Osteoblast (primary cell): ENCODE data around the gene PABPN1. TPM values are rescaled to one million over a fixed set of nuclear protein-coding genes. Genes with fewer than 3 reads are reported as not detected.
A peak's percentile ranks its signal among the peaks of the same experiment; 100 is the strongest.

ENCODE experiments used
- DNase-seq: peaks from one replicate; pipeline ENCODE4 v3.0.0; 2011; ENCODE audit warnings: low spot score, mixed read lengths; ENCODE audit not compliant: insufficient read length; ENCODE audit errors: missing footprints
- H2AFZ ChIP-seq: 2 replicates; pipeline ENCODE4 v1.6.0; 2011; ENCODE audit warnings: mild to moderate bottlenecking, low read length
- H3K27ac ChIP-seq: 2 replicates; pipeline ENCODE4 v1.5.1; 2011; ENCODE audit warnings: mild to moderate bottlenecking, low read depth, low read length, moderate library complexity
- H3K27me3 ChIP-seq: 2 replicates; pipeline ENCODE4 v1.6.0; 2012; ENCODE audit warnings: mild to moderate bottlenecking, control low read depth, inconsistent platforms, low read length, moderate library complexity; ENCODE audit not compliant: insufficient read depth
- H3K36me3 ChIP-seq: 2 replicates; pipeline ENCODE4 v1.5.1; 2011; ENCODE audit warnings: mild to moderate bottlenecking, low read length, control low read depth, moderate library complexity; ENCODE audit not compliant: insufficient read depth
- H3K4me1 ChIP-seq: 2 replicates; pipeline ENCODE4 v1.5.1; 2011; ENCODE audit warnings: mild to moderate bottlenecking, low read length, control low read depth, moderate library complexity; ENCODE audit not compliant: insufficient read depth
- H3K4me2 ChIP-seq: 2 replicates; pipeline ENCODE4 v1.6.0; 2011; ENCODE audit warnings: mild to moderate bottlenecking, low read length; ENCODE audit not compliant: insufficient read depth
- H3K4me3 ChIP-seq: fragments of 200-600 bp; sonication (generic); 3 replicates; pipeline ENCODE4 v1.5.1; 2012; ENCODE audit warnings: mild to moderate bottlenecking, low read length, inconsistent platforms; ENCODE audit not compliant: insufficient read depth
- H3K79me2 ChIP-seq: 2 replicates; pipeline ENCODE4 v1.6.0; 2012; ENCODE audit warnings: mild to moderate bottlenecking, low read length, control low read depth, inconsistent platforms; ENCODE audit not compliant: insufficient read depth
- H3K9me3 ChIP-seq: 2 replicates; pipeline ENCODE4 v1.5.1; 2011; ENCODE audit warnings: low read depth, low read length, control low read depth
- H4K20me1 ChIP-seq: 2 replicates; pipeline ENCODE4 v1.6.0; 2012; ENCODE audit warnings: mild to moderate bottlenecking, low read length, control low read depth; ENCODE audit not compliant: insufficient read depth
- total RNA-seq: library from RNA; depleted of rRNA; stranded (reverse); fragments of >200 nt; gene quantifications from 2 replicates; pipeline ENCODE4 v1.2.3, GENCODE V29; 2012
- TF ChIP-seq, protein P1 (sequence below): IDR thresholded peaks from 2 replicates; pipeline ENCODE4 v1.5.1; 2011; ENCODE audit warnings: mild to moderate bottlenecking, low read depth, low read length, moderate library complexity; ENCODE audit errors: extremely low read depth

The PABPN1 gene
- total RNA-seq, 1 donor = 42.3 TPM

DNA sequence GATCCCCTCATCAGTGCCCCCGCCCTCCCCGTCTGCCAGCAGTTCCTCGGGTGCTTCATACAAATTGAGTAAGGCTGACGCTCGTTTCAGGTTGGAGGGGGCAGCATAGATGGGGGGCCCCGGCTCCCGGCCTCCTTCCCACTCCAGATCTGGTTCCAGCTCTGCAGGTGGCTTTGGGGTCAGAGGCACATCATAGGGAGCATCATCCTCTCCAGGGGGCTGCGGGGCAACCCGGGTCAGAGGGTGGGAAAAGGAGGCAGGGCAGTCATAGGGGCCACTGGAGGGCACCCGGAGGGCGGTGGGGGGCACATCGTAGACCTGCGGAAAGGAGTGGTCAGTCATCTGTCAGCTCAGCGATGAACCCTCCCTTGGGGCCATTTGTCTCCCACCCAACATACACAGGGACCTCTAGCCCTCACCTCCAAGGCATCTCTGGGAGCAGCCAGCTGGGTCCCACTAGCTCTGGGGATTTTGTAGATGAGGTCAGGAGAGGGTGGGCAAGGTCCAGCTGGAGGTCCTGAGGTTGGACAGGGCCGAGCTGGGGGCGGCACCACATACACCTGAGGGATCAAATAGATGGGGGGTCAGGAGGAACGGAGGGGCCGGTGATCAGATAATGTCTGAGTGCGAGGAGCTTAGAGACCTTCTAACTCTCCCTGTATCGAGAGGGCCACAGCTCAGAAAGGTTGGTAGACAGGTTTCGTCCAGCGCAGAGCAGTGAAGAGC lies 38.6 kb downstream of the PABPN1 start:
- Histone ChIP-seq H3K4me1 (peaks cover 5% of the 10 kb centered on the region), H3K4me3 (no peak overlapping the region), H3K79me2 (peaks cover 4% of the 10 kb centered on the region), H3K36me3 (peaks cover 12% of the 10 kb centered on the region), H3K27ac (no peak overlapping the region), H4K20me1 (no peaks in the 10 kb centered on the region), H3K9me3 (no peaks in the 10 kb centered on the region), H3K4me2 (no peak overlapping the region), H2AFZ (no peak overlapping the region), H3K27me3 (no peaks in the 10 kb centered on the region)
- DNase-seq = peak; percentile 25
- TF ChIP-seq, protein P1, sequence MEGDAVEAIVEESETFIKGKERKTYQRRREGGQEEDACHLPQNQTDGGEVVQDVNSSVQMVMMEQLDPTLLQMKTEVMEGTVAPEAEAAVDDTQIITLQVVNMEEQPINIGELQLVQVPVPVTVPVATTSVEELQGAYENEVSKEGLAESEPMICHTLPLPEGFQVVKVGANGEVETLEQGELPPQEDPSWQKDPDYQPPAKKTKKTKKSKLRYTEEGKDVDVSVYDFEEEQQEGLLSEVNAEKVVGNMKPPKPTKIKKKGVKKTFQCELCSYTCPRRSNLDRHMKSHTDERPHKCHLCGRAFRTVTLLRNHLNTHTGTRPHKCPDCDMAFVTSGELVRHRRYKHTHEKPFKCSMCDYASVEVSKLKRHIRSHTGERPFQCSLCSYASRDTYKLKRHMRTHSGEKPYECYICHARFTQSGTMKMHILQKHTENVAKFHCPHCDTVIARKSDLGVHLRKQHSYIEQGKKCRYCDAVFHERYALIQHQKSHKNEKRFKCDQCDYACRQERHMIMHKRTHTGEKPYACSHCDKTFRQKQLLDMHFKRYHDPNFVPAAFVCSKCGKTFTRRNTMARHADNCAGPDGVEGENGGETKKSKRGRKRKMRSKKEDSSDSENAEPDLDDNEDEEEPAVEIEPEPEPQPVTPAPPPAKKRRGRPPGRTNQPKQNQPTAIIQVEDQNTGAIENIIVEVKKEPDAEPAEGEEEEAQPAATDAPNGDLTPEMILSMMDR = no peak

DNA sequence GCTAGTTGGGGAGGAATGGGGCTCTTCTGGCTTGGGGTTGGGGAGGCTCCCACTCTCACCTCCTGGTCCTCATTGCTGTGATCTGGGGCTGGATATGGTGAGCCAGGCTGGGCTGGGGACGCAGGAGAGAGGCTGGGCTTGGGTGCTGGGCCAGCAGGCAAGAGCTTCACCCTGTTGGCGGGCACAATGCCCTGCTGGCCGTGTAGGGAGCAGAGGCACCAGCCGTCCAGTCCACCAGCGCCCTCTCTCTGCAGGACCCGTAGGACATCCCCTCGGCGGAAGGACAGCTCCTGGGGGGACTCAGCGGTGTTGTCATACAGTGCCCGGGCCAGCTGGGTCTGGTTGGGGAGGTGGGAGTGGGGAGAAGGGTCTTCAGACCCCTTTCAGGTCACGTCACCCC lies 39.2 kb downstream of the PABPN1 start:
- H3K9me3 ChIP-seq = no peaks in the 10 kb centered on the region
- DNase-seq = peak; percentile 64
- TF ChIP-seq, protein P1 = peak; percentile 8
- no peak overlapping the region for H3K4me2 ChIP-seq
- H3K4me1 ChIP-seq = peaks cover 5% of the 10 kb centered on the region
- H3K4me3 ChIP-seq = no peak overlapping the region
- peaks cover 4% of the 10 kb centered on the region for H3K79me2 ChIP-seq
- H4K20me1 ChIP-seq = no peaks in the 10 kb centered on the region
- no peak overlapping the region for H2AFZ ChIP-seq
- H3K36me3 ChIP-seq = peaks cover 12% of the 10 kb centered on the region
- no peaks in the 10 kb centered on the region for H3K27me3 ChIP-seq
- H3K27ac ChIP-seq = no peak overlapping the region

DNA sequence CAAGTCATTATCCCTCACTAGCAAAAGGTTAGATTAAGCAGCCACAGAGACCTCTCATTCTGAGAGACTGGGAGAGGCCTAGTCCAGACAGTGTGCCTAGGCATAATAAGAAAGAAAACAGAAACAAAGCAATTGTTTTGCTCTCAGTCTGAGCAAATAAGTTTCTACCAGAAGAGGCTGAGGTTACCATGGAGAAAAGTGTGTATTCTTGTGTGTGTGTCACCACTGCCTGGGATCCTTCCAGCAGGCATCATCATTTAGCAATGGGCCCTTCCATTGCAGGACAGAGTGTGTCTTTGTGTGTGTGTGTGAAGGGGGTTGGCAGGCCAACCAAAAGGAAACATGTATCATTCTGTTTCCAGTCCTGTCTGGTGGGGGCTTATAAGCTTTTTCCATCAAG lies 40.1 kb downstream of the PABPN1 start:
- no peak overlapping the region for H3K4me3 ChIP-seq
- peaks cover 4% of the 10 kb centered on the region for H3K79me2 ChIP-seq
- H3K27ac ChIP-seq = peak overlapping the region; percentile 46
- no peak overlapping the region for H3K4me2 ChIP-seq
- TF ChIP-seq, protein P1 = no peak
- no peaks in the 10 kb centered on the region for H3K9me3 ChIP-seq
- peaks cover 5% of the 10 kb centered on the region for H3K4me1 ChIP-seq
- peaks cover 12% of the 10 kb centered on the region for H3K36me3 ChIP-seq
- DNase-seq = peak; percentile 95
- H4K20me1 ChIP-seq = no peaks in the 10 kb centered on the region
- no peak overlapping the region for H2AFZ ChIP-seq
- H3K27me3 ChIP-seq = no peaks in the 10 kb centered on the region

DNA sequence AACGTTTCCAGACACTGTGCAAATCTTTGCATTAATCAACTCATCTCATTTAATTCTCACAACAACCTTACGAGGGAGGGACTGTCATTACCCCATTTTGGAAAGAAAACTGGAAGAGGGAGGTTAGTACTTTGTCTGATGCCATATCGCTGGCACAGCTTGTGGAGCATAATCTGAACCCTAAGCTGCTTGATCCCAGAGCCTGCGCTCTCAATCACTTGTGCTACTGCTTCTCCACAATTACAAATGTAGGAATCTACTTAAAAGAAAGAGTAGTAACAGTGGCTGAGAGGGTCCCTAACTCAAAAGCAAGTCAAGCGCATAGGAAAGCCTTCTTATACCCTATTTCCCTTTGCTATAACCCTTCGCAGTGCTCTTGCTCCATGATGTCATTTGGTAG lies 40.5 kb downstream of the PABPN1 start:
- no peak for DNase-seq
- no peak overlapping the region for H3K4me2 ChIP-seq
- H4K20me1 ChIP-seq = no peaks in the 10 kb centered on the region
- no peaks in the 10 kb centered on the region for H3K9me3 ChIP-seq
- peaks cover 5% of the 10 kb centered on the region for H3K4me1 ChIP-seq
- TF ChIP-seq, protein P1 = no peak
- H3K4me3 ChIP-seq = no peak overlapping the region
- peaks cover 4% of the 10 kb centered on the region for H3K79me2 ChIP-seq
- no peak overlapping the region for H2AFZ ChIP-seq
- H3K36me3 ChIP-seq = peaks cover 12% of the 10 kb centered on the region
- peak overlapping the region; percentile 46 for H3K27ac ChIP-seq
- H3K27me3 ChIP-seq = no peaks in the 10 kb centered on the region
